ENCODE measurements around the gene LRMDA. TPM values are rescaled to one million over a fixed set of nuclear protein-coding genes. Genes with fewer than 3 reads are reported as not detected.

Gene LRMDA
- polyA plus RNA-seq, 1 donor (not counting 4 experiments of a cell fraction or from before 2014, with no cell fraction given), result not detected

GRCh38 chr10:76375761-76376160, 944.3 kb downstream of the LRMDA start:
- no peaks in the 10 kb centered on the region for H3K36me3 ChIP-seq (ENCODE audit: control insufficient read depth in 2 of 2, extremely low read depth in 1 of 2, insufficient read depth in 2 of 2, low read length in 2 of 2)
- no peak overlapping the region for H3K4me3 ChIP-seq (ENCODE audit: control insufficient read depth in 2 of 3, extremely low read depth in 1 of 3, insufficient read depth in 2 of 3, low read depth in 1 of 3, low read length in 3 of 3)
- H2AFZ ChIP-seq (ENCODE audit: control insufficient read depth, low read length), result no peak overlapping the region
- H3K4me2 ChIP-seq (ENCODE audit: control insufficient read depth, extremely low read depth, insufficient read depth, low read depth, low read length), result no peak overlapping the region
- TF ChIP-seq CTCF (optimal IDR thresholded peaks at IDR 0.05 in 1 of 3, IDR thresholded peaks at IDR 0.05 in 1 of 3, conservative IDR thresholded peaks at IDR 0.05 in 1 of 3; ENCODE audit: extremely low read depth in 1 of 3, insufficient read depth in 2 of 3, low read length in 3 of 3), result no peak
- TF ChIP-seq EZH2 (IDR thresholded peaks at IDR 0.05; ENCODE audit: low read length), result no peak
- no peaks in the 10 kb centered on the region for H4K20me1 ChIP-seq (ENCODE audit: control insufficient read depth, extremely low read depth, insufficient read depth, low read length)
- FAIRE-seq, result peak; percentile 13
- H3K9me1 ChIP-seq (ENCODE audit: control insufficient read depth, extremely low read depth, insufficient read depth, low read length), result no peaks in the 10 kb centered on the region
- DNase-seq (ENCODE audit: low read depth, low spot score), result no peak
- H3K79me2 ChIP-seq (ENCODE audit: control insufficient read depth, insufficient read depth, low read length), result no peaks in the 10 kb centered on the region
- H3K27me3 ChIP-seq (ENCODE audit: control insufficient read depth, extremely low read depth, insufficient read depth, low read length), result no peaks in the 10 kb centered on the region
- H3K27ac ChIP-seq (ENCODE audit: control insufficient read depth, insufficient read depth, low read length), result no peak overlapping the region
- dilution Hi-C loops (cut with MboI; ENCODE audit: extremely low pct_ligation_motif_present, low sequenced_read_pairs), result no loop called here
- H3K4me1 ChIP-seq (ENCODE audit: control insufficient read depth, extremely low read depth, insufficient read depth, low read length), result no peaks in the 10 kb centered on the region
- H3K9me3 ChIP-seq (ENCODE audit: control insufficient read depth, low read depth, low read length), result no peaks in the 10 kb centered on the region
- H3K9ac ChIP-seq (ENCODE audit: control insufficient read depth, extremely low read depth, insufficient read depth, low read length), result no peak overlapping the region

- Histone ChIP-seq H3K4me2 (ENCODE audit: control insufficient read depth, extremely low read depth, insufficient read depth, low read depth, low read length) (no peak overlapping the region), H4K20me1 (ENCODE audit: control insufficient read depth, extremely low read depth, insufficient read depth, low read length) (no peaks in the 10 kb centered on the region), H3K4me3 (ENCODE audit: control insufficient read depth in 2 of 3, extremely low read depth in 1 of 3, insufficient read depth in 2 of 3, low read depth in 1 of 3, low read length in 3 of 3) (no peak overlapping the region), H3K27me3 (ENCODE audit: control insufficient read depth, extremely low read depth, insufficient read depth, low read length) (no peaks in the 10 kb centered on the region), H3K79me2 (ENCODE audit: control insufficient read depth, insufficient read depth, low read length) (no peaks in the 10 kb centered on the region), H3K36me3 (ENCODE audit: control insufficient read depth in 2 of 2, extremely low read depth in 1 of 2, insufficient read depth in 2 of 2, low read length in 2 of 2) (no peaks in the 10 kb centered on the region), H3K9ac (ENCODE audit: control insufficient read depth, extremely low read depth, insufficient read depth, low read length) (no peak overlapping the region), H3K9me1 (ENCODE audit: control insufficient read depth, extremely low read depth, insufficient read depth, low read length) (no peaks in the 10 kb centered on the region), H2AFZ (ENCODE audit: control insufficient read depth, low read length) (no peak overlapping the region), H3K27ac (ENCODE audit: control insufficient read depth, insufficient read depth, low read length) (no peak overlapping the region), H3K9me3 (ENCODE audit: control insufficient read depth, low read depth, low read length) (no peaks in the 10 kb centered on the region), H3K4me1 (ENCODE audit: control insufficient read depth, extremely low read depth, insufficient read depth, low read length) (no peaks in the 10 kb centered on the region)
- dilution Hi-C loops (cut with MboI; ENCODE audit: extremely low pct_ligation_motif_present, low sequenced_read_pairs), result no loop called here
- TF ChIP-seq EZH2 (IDR thresholded peaks at IDR 0.05; ENCODE audit: low read length) (no peak), CTCF (optimal IDR thresholded peaks at IDR 0.05 in 1 of 3, IDR thresholded peaks at IDR 0.05 in 1 of 3, conservative IDR thresholded peaks at IDR 0.05 in 1 of 3; ENCODE audit: extremely low read depth in 1 of 3, insufficient read depth in 2 of 3, low read length in 3 of 3) (no peak)
- no peak for DNase-seq (ENCODE audit: low read depth, low spot score)
- no peak for FAIRE-seq
These were observed 951.0 kb downstream of the LRMDA start for GRCh38 chr10:76382381-76382851.

All from keratinocyte (primary cell).